HG02970 (cell line): ENCODE data around the gene XDH.

Source experiments
- ATAC-seq: cut with Tn5 transposase; IDR thresholded peaks from one replicate; pipeline ENCODE4 v1.9.1; 2021; ENCODE audit warnings: mild to moderate bottlenecking, moderate library complexity, moderate number of reproducible peaks; ENCODE audit not compliant: unreplicated experiment, low FRiP score

Gene XDH

GRCh38 chr2:31414601-31415241 lies at the start of gene XDH:
Gene XDH (minus strand): TSS chr2:31414742. CDS start chr2:31414666, 76 bp downstream.
- ATAC-seq = no peak

GRCh38 chr2:31457651-31458050 lies 43.1 kb upstream of the XDH start:
- ATAC-seq = no peak

- no peak for ATAC-seq
These were observed 32.3 kb upstream of the XDH start for GRCh38 chr2:31446848-31447247.

- ATAC-seq = no peak
These were observed 27.8 kb upstream of the XDH start for GRCh38 chr2:31442376-31442775.

GRCh38 chr2:31440764-31441163 lies 26.2 kb upstream of the XDH start:
- no peak for ATAC-seq

- ATAC-seq = no peak
These were observed 20.4 kb upstream of the XDH start for GRCh38 chr2:31434911-31435310.

- no peak for ATAC-seq
These were observed 19.0 kb upstream of the XDH start for GRCh38 chr2:31433541-31433940.

GRCh38 chr2:31430439-31431165 lies 16.1 kb upstream of the XDH start:
- ATAC-seq = no peak

GRCh38 chr2:31429759-31430438 lies 15.4 kb upstream of the XDH start:
- ATAC-seq = no peak

GRCh38 chr2:31429040-31429439 lies 14.5 kb upstream of the XDH start:
- no peak for ATAC-seq

- no peak for ATAC-seq
These were observed 13.5 kb upstream of the XDH start for GRCh38 chr2:31428001-31428418.

- ATAC-seq = no peak
These were observed 11.6 kb upstream of the XDH start for GRCh38 chr2:31426096-31426495.

- no peak for ATAC-seq
These were observed 7.1 kb upstream of the XDH start for GRCh38 chr2:31421634-31422033.

GRCh38 chr2:31420936-31421335 lies 6.4 kb upstream of the XDH start:
- ATAC-seq = no peak

GRCh38 chr2:31419386-31419785 lies 4.8 kb upstream of the XDH start:
- ATAC-seq = no peak

GRCh38 chr2:31415421-31415820 lies 879 bp upstream of the XDH start:
- ATAC-seq = no peak

- no peak for ATAC-seq
These were observed 536 bp downstream of the XDH start for GRCh38 chr2:31413862-31414550.

- no peak for ATAC-seq
These were observed 1.5 kb downstream of the XDH start for GRCh38 chr2:31413025-31413424.

GRCh38 chr2:31411771-31412170 lies 2.8 kb downstream of the XDH start:
- no peak for ATAC-seq

- ATAC-seq = no peak
These were observed 7.8 kb downstream of the XDH start for GRCh38 chr2:31406593-31407385.
